OCI-LY1 (cell line): ENCODE measurements around the gene LDLRAD4.

Experiments
- EZH2 ChIP-seq: fragments of 200-600 bp; sonication (generic), shearing (Covaris generic); IDR thresholded peaks from 2 replicates; pipeline ENCODE4 v1.8.0; 2017; ENCODE audit warnings: borderline replicate concordance, mixed run types, mild to moderate bottlenecking, antibody characterized with exemption, low read length, moderate library complexity, mixed read lengths
- TF ChIP-seq, protein P1 (sequence below): fragments of 200-600 bp; sonication (generic), shearing (Covaris generic); IDR thresholded peaks from 2 replicates; pipeline ENCODE4 v1.5.1; 2017; ENCODE audit warnings: mild to moderate bottlenecking, antibody characterized with exemption, low read length, moderate library complexity, mixed read lengths

DNA sequence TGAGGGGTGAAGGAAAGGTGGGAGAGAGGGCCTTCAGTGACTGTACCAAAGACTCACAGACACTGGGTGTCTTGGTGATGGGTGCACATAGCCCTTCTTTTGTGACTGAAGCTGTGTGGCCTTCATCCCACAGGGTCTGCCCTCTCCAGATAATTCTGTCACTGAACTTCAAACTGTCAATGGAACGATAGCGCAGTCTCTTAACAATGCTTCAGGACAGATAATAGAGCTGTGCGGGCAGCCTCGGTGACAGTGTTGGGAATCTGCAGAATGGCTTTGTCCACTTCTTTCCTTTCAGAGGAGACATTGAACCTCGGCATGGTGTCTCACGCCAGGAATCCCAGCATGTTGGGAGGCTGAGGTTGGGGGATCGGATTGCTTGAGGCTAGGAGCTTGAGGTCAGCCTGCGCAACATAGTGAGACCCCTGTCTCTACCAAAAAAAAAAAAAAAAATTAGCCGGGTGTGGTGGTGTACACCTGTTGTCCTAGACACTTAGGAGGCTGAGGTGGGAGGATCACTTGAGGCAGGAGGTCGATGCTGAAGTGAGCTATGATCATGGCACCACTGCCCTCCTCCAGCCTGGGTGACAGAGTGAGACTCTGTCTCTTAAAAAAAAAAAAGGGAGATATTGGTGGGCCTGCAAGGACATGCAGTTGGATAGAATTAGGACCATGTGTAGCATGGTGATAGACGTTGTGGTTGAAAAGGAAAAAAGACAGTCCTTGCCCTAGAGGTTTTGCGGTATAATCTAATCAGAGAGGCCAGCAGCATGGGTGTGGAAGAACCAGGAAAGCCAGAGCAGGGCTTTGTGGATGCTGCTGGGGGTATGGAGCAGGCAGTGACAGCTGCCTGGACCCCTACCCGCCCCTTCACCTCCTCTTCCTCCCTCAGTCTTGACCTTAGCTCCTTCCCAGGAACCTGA, 91.4 kb downstream of the LDLRAD4 start:
- TF ChIP-seq, protein P1, sequence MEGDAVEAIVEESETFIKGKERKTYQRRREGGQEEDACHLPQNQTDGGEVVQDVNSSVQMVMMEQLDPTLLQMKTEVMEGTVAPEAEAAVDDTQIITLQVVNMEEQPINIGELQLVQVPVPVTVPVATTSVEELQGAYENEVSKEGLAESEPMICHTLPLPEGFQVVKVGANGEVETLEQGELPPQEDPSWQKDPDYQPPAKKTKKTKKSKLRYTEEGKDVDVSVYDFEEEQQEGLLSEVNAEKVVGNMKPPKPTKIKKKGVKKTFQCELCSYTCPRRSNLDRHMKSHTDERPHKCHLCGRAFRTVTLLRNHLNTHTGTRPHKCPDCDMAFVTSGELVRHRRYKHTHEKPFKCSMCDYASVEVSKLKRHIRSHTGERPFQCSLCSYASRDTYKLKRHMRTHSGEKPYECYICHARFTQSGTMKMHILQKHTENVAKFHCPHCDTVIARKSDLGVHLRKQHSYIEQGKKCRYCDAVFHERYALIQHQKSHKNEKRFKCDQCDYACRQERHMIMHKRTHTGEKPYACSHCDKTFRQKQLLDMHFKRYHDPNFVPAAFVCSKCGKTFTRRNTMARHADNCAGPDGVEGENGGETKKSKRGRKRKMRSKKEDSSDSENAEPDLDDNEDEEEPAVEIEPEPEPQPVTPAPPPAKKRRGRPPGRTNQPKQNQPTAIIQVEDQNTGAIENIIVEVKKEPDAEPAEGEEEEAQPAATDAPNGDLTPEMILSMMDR = no peak
- TF ChIP-seq EZH2 = no peak
